Left hindlimb (tissue), 1 donor: Measurements from ENCODE around the gene TP53TG3E.
A peak's percentile ranks its signal among the peaks of the same experiment; 100 is the strongest.
"Not testable (repeated sequence)": the region's sequence is repeated elsewhere in the genome, so short reads cannot be mapped to it uniquely, and the experiment has no call there.

ENCODE experiments used
- DNase-seq: peaks from one replicate; pipeline ENCODE4 v3.0.0-alpha.2; 2018

Gene TP53TG3E

GRCh38 chr16:33304006-33304405, at the start of gene TP53TG3E:
TSS of gene TP53TG3E (plus strand) at chr16:33304306. CDS start at chr16:33304374, 68 bp downstream.
- not testable (repeated sequence) for DNase-seq

- DNase-seq, result peak; percentile 55
Observed at GRCh38 chr16:33336226-33337012, 32.3 kb downstream of the TP53TG3E start.

GRCh38 chr16:33337627-33338542, 33.8 kb downstream of the TP53TG3E start:
- peak; percentile 59 for DNase-seq

- peak; percentile 51 for DNase-seq
Observed at GRCh38 chr16:33338543-33338951, 34.4 kb downstream of the TP53TG3E start.

GRCh38 chr16:33339093-33340061, 35.3 kb downstream of the TP53TG3E start:
- peak; percentile 68 for DNase-seq
